IMR-90 (cell line): ENCODE data around the gene RHOG. TPM values are rescaled to one million over a fixed set of nuclear protein-coding genes. Genes with fewer than 3 reads are reported as not detected.

Experiments
- ATAC-seq: fragments of 200-7000 bp; cut with Tn5 transposase; 2 replicates; pipeline ENCODE4 v1.9.1; 2020; ENCODE audit warnings: low read depth, mild to moderate bottlenecking, moderate library complexity
- BruUV-seq: library from RNA; stranded (reverse); fragments of 400-500 nt; replicated peaks from 2 replicates; lab custom pipeline; 2021; lab: Mats Ljungman, UMichigan
- CTCF ChIA-PET: fragments of 300-600 bp; formaldehyde crosslinking; extraction: SDS; loops from one replicate; lab custom pipeline; 2021; ENCODE audit warnings: antibody characterized with exemption; lab: Yijun Ruan, JAX
- POLR2A ChIA-PET: fragments of 300-600 bp; sonication (Branson Sonifier 250); formaldehyde crosslinking; loops from one replicate; lab custom pipeline; 2022; ENCODE audit warnings: antibody characterized with exemption; ENCODE audit not compliant: unreplicated experiment; lab: Charles Lee
- DNase-seq: peaks from one replicate; pipeline ENCODE4 v3.0.0; 2013
- H2AFZ ChIP-seq: replicated peaks from 2 replicates; pipeline ENCODE3; 2013; ENCODE audit warnings: low read length, mild to moderate bottlenecking; ENCODE audit not compliant: poor library complexity
- H2AK5ac ChIP-seq: 2 replicates; pipeline ENCODE4 v1.6.1; 2013; ENCODE audit warnings: low read depth, low read length, inconsistent platforms
- H2AK9ac ChIP-seq: replicated peaks from 2 replicates; pipeline ENCODE3; 2013; ENCODE audit warnings: mild to moderate bottlenecking, low read depth, low read length, moderate library complexity; ENCODE audit not compliant: poor library complexity
- H2BK120ac ChIP-seq: 2 replicates; pipeline ENCODE4 v1.6.1; 2013; ENCODE audit warnings: low read depth, low read length, inconsistent platforms
- H2BK15ac ChIP-seq: 3 replicates; pipeline ENCODE4 v1.6.1; 2013; ENCODE audit warnings: low read depth, low read length, inconsistent platforms
- H2BK20ac ChIP-seq: 2 replicates; pipeline ENCODE4 v1.6.1; 2013; ENCODE audit warnings: low read depth, mild to moderate bottlenecking, inconsistent platforms, low read length, moderate library complexity
- H2BK5ac ChIP-seq: 2 replicates; pipeline ENCODE4 v1.6.1; 2013; ENCODE audit warnings: mild to moderate bottlenecking, low read depth, low read length, inconsistent platforms; ENCODE audit not compliant: poor library complexity, severe bottlenecking
- H3K14ac ChIP-seq: replicated peaks from 2 replicates; pipeline ENCODE4 v1.6.1; 2013; ENCODE audit warnings: low read depth, low read length, inconsistent platforms
- H3K18ac ChIP-seq: 2 replicates; pipeline ENCODE4 v1.6.1; 2013; ENCODE audit warnings: low read depth, low read length, control low read depth
- H3K23ac ChIP-seq: 2 replicates; pipeline ENCODE4 v1.6.1; 2013; ENCODE audit warnings: low read depth, low read length, inconsistent platforms
- H3K27ac ChIP-seq: 2 replicates; pipeline ENCODE4 v1.5.1; 2013; ENCODE audit warnings: mild to moderate bottlenecking, control low read depth, low read length; ENCODE audit not compliant: insufficient read depth
- H3K27me3 ChIP-seq: 2 replicates; pipeline ENCODE4 v1.6.1; 2013; ENCODE audit warnings: low read length; ENCODE audit not compliant: control insufficient read depth, insufficient read depth
- H3K36me3 ChIP-seq: 2 replicates; pipeline ENCODE4 v1.6.1; 2013; ENCODE audit warnings: low read length, mixed read lengths; ENCODE audit not compliant: control insufficient read depth, insufficient read depth
- H3K4ac ChIP-seq: 2 replicates; pipeline ENCODE4 v1.6.1; 2013; ENCODE audit warnings: low read depth, low read length, inconsistent platforms
- H3K4me1 ChIP-seq: 2 replicates; pipeline ENCODE4 v1.6.1; 2013; ENCODE audit warnings: low read length, mixed read lengths; ENCODE audit not compliant: control insufficient read depth, insufficient read depth
- H3K4me2 ChIP-seq: 2 replicates; pipeline ENCODE4 v1.6.1; 2013; ENCODE audit warnings: low read depth, mild to moderate bottlenecking, control low read depth, low read length, moderate library complexity
- H3K4me3 ChIP-seq: 2 replicates; pipeline ENCODE4 v1.5.1; 2013; ENCODE audit warnings: low read depth, mild to moderate bottlenecking, control low read depth, low read length, moderate library complexity; ENCODE audit not compliant: insufficient read depth
- H3K56ac ChIP-seq: 2 replicates; pipeline ENCODE4 v1.6.1; 2013; ENCODE audit warnings: low read length, inconsistent platforms; ENCODE audit not compliant: insufficient read depth; ENCODE audit errors: extremely low read depth
- H3K79me1 ChIP-seq, 2 experiments: 2 replicates each; pipeline ENCODE4 v1.6.1; 2013; ENCODE audit warnings: low read length in 2 of 2, inconsistent platforms in 1 of 2, low read depth in 1 of 2
- H3K9ac ChIP-seq: 2 replicates; pipeline ENCODE4 v1.6.1; 2013; ENCODE audit warnings: low read depth, low read length, control low read depth
- H3K9me1 ChIP-seq: 2 replicates; pipeline ENCODE4 v1.6.1; 2013; ENCODE audit warnings: low read length, inconsistent platforms; ENCODE audit not compliant: insufficient read depth
- H3K9me3 ChIP-seq: 2 replicates; pipeline ENCODE4 v1.6.1; 2013; ENCODE audit warnings: low read length; ENCODE audit not compliant: control insufficient read depth, insufficient read depth
- H4K20me1 ChIP-seq: 2 replicates; pipeline ENCODE4 v1.6.1; 2013; ENCODE audit warnings: low read length, inconsistent platforms; ENCODE audit not compliant: insufficient read depth
- H4K5ac ChIP-seq: 2 replicates; pipeline ENCODE4 v1.6.1; 2013; ENCODE audit warnings: mild to moderate bottlenecking, low read depth, low read length, control low read depth
- H4K8ac ChIP-seq, 2 experiments: 2 replicates each; pipeline ENCODE4 v1.6.1; 2013; ENCODE audit warnings: low read depth in 2 of 2, low read length in 2 of 2, control low read depth in 1 of 2, inconsistent platforms in 1 of 2
- H4K91ac ChIP-seq: 2 replicates; pipeline ENCODE4 v1.6.1; 2013; ENCODE audit warnings: low read depth, low read length, inconsistent platforms; ENCODE audit not compliant: insufficient read depth
- CEBPB ChIP-seq: IDR thresholded peaks from 2 replicates; pipeline ENCODE4 v1.6.1; 2012; ENCODE audit warnings: low read depth, low read length, improper control_type of control experiment
- RFX5 ChIP-seq: IDR thresholded peaks from 2 replicates; pipeline ENCODE4 v1.8.0; 2012; ENCODE audit warnings: low read depth, mild to moderate bottlenecking, low read length, moderate library complexity
- WGBS, 2 experiments: methylation state at CpG; one replicate each; pipeline versions ENCODE4 v1.1.5 to v1.1.7; 2013; ENCODE audit warnings: missing lambda C conversion rate in 2 of 2; ENCODE audit not compliant: insufficient read length in 1 of 2; ENCODE audit errors: extremely low coverage in 2 of 2; 5-methylcytosine and 5-hydroxymethylcytosine counted together
- dilution Hi-C: fragments of 300-500 bp; cut with HindIII; formaldehyde crosslinking; loops from one replicate; pipeline ENCODE4 v1.14.3; 2018; ENCODE audit warnings: low sequenced_read_pairs; ENCODE audit not compliant: unreplicated experiment
- in situ Hi-C: fragments of 300-500 bp; cut with MboI; formaldehyde crosslinking; loops from 3 replicates; pipeline ENCODE4 v1.14.3; 2019; ENCODE audit warnings: low sequenced_read_pairs, inconsistent platforms, mixed read lengths
- intact Hi-C: fragments of 100-400 bp; cut with micrococcal nuclease; formaldehyde crosslinking; loops from 2 replicates; pipeline ENCODE4 v1.10.0; 2022
- polyA plus RNA-seq, 3 experiments: library from polyadenylated mRNA; depleted of rRNA; stranded (reverse); fragments of >200 nt; gene quantifications; 2 replicates each; pipeline ENCODE4 v1.2.3, GENCODE V29; 2012; ENCODE audit warnings: low replicate concordance in 1 of 3
- total RNA-seq: library from RNA; depleted of rRNA; stranded (reverse); fragments of >200 nt; gene quantifications from 2 replicates; pipeline ENCODE4 v1.2.3, GENCODE V29; 2012

The RHOG gene
- total and polyA plus RNA-seq, 2 of the 4 experiments (the other 2 are of a cell fraction) = 16.3 to 114 TPM

DNA sequence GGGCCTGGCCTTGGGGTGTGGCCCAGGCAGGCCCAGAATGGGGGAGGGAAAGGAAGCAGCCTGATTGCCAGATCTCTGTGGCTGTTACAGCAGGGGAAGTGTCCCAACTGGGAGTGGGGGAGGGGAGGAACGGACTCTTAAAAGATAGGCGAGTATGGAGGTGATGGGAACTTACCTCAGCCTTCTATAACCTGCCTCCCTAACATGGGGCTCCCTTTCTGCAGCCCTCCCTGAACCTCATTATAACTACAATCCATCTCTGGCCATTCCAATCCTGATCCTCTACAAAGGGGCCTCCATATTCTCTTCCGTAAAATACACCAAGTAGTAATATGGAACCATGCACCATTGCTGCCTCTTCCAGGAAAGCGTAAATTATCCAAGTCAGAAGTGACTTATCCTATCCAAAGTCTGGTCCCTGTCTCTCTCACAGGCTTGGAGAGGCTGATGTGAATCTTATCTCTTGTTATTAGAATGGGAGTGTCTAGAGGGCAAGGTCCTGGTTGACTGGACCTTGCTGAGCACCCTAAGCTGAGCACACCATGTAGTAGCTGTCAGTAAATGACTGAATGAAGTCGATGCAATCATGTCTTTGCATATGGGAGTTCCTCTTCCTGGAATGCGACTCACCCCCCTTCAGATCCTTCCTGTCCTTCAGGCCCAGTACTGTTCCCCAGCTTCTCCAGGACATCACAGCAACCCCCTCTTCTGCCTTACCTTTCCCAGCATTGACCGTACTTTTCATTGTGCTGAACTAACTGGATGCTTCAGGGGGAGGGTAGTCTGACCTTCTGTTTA lies 5.9 kb downstream of the RHOG start:
- H3K79me1 ChIP-seq = peaks cover 60 to 97% of the 10 kb centered on the region in 2 experiments
- H3K18ac ChIP-seq = no peak overlapping the region
- peak overlapping the region; percentile 57 for H2AK9ac ChIP-seq
- peak overlapping the region; percentile 48; the same call in 1 of the 2 replicates for H2AK5ac ChIP-seq
- intact Hi-C loops (no loop called here), dilution Hi-C loops (no loop called here), in situ Hi-C loops (no loop called here)
- no peak for ATAC-seq
- peaks cover 95% of the 10 kb centered on the region for H4K20me1 ChIP-seq
- H3K27me3 ChIP-seq = no peaks in the 10 kb centered on the region
- no TSS peak for BruUV-seq
- 60% methylated on average over 1 of the region's 7 CpGs; no CpG with 5 or more reads in 1 of the 2 experiments for WGBS, 2 experiments
- no peaks in the 10 kb centered on the region for H3K9me3 ChIP-seq
- peak overlapping the region; percentile 1; the same call in 1 of the 2 replicates for H4K91ac ChIP-seq
- peak overlapping the region; percentile 61 for H3K23ac ChIP-seq
- TF ChIP-seq RFX5 (no peak), CEBPB (peak; percentile 27; the same call in 1 of the 2 replicates)
- no peak overlapping the region for H3K4me3 ChIP-seq
- DNase-seq = peak; percentile 27
- no peak overlapping the region for H3K56ac ChIP-seq
- ChIA-PET POLR2A (no interaction called here), CTCF (no interaction called here)
- H2BK5ac ChIP-seq = no peak overlapping the region
- peaks cover 59% of the 10 kb centered on the region for H3K9me1 ChIP-seq
- peak overlapping the region; percentile 14; the same call in 1 of the 2 replicates for H3K14ac ChIP-seq
- peak overlapping the region; percentile 34; the same call in 1 of the 2 replicates for H3K4ac ChIP-seq
- H2BK15ac ChIP-seq = no peak overlapping the region
- no peak overlapping the region for H4K8ac ChIP-seq
- peaks cover 22% of the 10 kb centered on the region for H3K4me1 ChIP-seq
- H3K27ac ChIP-seq = no peak overlapping the region
- H2BK120ac ChIP-seq = no peak overlapping the region
- no peak overlapping the region for H3K9ac ChIP-seq
- no peak overlapping the region for H2AFZ ChIP-seq
- no peak overlapping the region for H4K5ac ChIP-seq
- peaks cover 8% of the 10 kb centered on the region for H3K36me3 ChIP-seq
- H2BK20ac ChIP-seq = no peak overlapping the region
- H3K4me2 ChIP-seq = no peak overlapping the region
